Measurements from ENCODE around the gene SUDS3.

SUDS3 gene

DNA sequence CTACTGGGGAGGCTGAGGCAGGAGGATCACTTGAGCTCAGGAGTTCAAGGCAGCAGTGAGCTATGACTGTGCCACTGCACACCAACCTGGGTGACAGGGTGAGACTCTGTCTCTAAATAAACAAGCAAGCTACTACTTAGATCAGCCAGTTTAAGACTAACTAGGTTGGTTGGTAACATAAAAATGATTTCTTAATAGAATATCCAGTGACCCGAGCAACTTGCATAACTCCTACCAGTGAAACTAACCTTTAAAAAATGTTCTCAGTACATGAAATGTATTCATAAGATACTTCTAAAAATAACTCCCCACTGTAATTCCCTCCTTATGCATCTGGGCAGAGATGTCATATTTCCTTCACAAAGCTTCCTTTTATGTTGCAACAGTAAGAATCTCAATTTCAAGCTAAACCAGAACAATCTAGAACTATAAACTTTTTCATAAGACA lies 19.5 kb upstream of the SUDS3 start:
- no peak for DNase-seq (ENCODE audit: low read depth)

DNA sequence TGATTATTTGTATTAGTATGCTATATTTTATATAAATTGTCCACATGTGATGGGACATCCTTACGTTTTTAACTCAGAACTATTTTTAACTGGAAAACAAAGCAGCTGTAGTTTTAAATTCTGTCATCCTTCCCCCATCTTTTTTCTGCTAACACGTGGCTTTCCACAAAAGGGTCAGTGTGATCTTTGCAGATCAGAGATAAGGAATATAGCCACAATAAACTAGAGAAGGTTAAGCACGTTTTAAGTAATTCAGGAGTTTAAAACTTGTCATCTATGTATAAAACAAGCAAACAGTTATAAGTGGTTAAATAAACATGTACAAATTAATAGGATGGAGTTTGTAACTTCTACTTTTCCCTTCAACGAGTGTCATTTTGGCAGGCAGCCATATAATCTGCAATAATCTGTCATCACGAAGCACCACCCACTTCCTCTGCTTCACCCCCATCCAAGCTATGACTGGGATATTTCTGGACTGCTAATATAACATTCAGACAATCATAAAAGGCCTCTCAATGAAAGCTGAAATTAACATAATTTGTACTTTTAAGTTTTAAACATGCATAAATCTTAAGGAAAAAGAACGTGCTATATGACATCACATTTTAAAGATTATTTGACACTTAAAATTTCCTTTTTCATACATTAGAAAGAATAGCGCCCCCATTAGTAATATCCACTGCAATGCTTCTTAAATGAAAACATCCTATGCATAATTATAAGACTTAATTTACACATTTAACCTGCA lies 18.9 kb upstream of the SUDS3 start:
- peak; percentile 37 for DNase-seq (ENCODE audit: low read depth)

DNA sequence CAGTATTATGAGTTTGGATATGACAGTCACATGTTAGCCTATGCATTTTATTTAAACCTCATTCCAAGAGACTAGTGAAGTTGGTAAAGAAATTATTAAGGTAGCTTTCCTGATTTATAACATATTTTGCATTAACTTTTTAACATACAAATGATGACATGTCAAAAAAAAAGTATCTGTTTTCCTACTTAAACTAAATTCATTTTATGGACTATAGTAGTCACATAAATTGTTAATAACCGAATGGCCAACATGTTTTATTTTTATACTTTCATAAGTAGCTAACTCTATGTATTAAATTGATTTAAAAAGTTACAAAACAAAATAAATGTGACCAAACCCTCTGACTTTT lies 18.4 kb upstream of the SUDS3 start:
- DNase-seq (ENCODE audit: low read depth): no peak

DNA sequence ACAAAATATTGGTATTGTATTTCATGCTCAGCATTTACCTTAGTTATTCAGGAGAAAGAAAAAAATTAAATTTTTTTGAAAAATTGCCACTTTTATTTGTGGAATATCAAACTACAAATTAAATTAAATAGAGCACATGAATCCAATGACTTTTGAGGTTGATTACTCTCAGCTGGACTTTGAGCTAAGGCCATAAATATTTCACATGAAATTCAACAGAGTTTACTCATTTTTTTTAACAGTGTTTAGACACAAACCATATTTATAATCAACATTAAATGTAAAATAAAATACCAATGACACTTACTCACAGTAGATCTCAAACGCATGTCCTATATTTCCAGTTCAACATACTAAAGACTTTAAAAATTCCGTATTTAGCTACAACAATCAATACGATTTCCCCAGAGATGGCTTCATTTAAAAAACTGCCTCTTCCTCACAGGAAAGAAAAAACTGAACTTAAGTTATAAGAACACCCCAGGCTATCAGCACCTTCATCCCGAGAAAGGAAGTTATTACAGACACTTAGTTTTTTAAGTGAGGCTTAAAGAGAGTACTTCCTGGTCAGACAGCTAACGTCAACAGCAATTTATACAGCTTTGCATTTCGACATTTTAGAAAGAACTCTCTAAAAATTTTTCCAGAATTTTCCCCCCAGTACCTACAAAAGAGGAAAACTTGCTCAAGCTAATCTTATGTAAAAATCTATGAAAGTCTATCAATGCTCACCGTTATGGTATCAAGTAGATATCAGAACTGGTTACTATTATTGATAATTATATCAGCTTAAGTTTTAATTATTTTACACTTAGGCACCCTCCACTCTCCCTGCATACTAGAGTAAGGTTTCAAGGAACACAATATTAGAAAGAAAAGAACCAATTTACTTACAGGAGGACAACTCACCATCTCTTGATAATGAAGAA lies 17.5 kb upstream of the SUDS3 start:
- DNase-seq (ENCODE audit: low read depth): no peak

DNA sequence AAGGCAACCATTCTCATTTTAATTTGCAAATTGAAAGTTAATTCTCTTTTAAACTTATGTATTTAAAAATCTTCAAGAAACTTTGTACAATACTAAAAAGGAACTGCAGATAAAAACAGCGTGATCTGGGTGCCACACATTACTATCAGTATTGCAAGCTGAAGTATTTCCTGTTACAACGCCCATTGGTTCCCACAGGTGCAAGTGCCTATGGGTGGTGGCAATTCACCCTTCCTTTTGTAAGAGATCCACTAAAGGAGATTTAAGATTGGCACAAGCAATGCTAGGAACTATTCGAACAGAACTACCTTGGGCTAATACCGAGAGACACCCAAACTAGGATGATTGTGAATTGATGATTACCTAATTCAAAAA lies 16.8 kb upstream of the SUDS3 start:
- DNase-seq (ENCODE audit: low read depth): no peak

DNA sequence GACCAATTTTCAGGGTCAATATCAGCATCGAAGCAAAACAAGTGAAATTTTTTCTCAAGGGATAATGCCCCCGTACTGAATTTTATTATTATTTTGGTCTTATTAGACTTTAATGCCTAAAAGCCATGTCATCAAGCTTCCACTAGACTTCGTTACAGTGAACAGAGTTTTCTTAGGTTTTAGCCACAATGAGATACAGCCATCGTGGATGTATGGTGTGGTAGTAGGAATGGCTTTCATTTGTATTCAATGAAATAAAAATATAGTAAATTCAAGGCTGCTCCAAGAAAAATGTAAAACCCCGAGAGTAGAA lies 15.3 kb upstream of the SUDS3 start:
- no peak for DNase-seq (ENCODE audit: low read depth)

DNA sequence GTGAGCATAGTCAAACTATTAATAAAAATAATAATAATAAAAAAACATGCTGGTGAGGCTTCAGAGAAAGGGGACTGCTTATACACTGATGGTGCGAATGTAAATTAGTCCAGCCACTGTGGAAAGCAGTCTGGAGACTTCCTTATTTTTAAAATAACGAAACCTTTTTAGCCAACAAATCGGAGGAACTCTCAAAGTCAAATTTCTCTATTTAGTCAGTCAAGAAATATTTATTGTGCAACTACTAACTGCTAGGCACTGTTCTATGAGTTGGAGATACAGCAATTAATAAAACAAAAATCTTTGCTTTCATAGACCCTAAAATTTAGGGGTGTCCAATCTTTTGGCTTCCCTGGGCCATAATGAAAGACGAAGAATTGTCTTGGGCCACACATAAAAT lies 14.5 kb upstream of the SUDS3 start:
- DNase-seq (ENCODE audit: low read depth): no peak

DNA sequence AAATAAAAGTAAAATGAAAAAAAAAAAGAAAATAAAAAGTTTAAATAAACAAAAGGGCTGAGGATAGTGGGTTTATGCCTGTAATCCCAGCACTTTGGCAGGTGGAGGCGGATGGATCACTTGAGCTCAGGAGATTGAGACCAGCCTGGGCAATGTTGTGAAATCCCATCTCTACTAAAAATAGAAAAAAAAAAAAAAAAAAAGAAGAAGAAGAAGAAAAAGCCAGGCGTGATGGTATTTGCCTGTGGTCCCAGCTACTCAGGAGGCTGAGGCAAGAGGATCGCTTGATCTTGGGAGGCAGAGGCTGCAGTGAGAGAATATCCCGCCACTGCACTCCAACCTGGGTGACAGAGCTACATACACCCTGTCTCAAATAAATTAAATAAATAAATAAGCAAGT lies 7.5 kb upstream of the SUDS3 start:
- DNase-seq (ENCODE audit: low read depth): no peak

DNA sequence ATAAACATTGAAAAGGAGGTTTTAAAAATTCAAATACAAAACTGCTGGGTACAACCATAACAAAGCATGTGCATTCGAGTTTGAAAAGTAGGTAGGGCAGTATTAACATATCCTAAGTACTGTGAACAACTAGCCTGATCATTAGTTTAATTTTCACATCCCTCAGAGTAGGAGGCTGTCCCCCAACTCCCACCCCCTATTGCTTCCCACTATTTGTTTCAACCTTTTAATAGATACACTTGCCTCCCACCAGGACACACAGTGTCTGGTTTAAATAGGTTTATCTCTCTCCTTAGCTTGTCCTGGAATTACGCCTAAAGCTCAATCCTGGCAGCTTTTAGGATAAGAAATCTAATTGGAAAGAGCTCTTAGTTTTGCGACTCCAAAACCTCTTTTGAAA lies 5.8 kb upstream of the SUDS3 start:
- DNase-seq (ENCODE audit: low read depth): no peak

DNA sequence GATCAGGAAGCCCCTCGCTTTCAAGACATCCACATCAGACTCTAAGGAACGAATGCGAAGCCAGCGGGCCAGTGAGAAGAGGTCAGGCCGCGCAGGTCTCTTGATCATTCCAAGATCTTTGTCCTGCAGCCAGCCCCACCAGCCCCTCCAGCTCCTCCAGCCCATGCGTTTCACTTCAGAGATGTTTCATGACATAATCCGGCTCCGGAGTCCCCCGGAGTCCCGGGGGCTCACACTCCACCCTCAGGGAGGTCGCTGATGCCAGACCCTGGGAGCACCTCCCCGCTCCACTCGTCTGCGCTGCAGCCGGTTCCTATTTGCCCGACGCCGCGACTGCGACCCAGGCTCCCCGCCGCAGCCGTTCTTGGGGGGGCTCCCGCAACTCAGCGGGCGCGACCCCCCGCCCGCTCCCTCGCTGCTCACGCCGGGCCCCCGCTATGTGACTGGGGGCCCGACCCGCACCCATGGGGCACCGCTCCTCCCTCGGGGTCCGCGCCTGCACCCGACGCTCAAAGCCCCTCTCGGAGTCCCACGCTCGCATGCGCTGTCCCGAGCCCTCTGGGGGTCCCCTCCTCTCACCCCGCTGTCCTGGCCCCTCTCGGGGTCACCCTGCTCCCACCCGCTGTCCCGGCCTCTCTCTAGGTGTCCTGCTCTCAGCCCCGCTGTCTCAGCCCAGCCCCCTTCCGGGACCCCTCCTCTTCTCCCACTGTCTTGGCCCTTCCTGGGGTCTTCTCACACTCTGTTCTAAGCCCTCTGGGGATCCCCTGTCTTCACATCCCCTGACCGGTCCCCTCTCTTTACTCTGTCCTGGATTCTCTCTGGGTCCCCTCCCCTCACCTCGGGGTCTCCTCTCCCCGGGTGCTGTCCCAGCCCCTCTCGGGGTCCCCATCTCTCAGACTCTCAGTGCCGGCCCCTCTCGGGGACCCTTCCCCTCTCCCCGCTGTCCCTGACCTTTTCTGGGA lies 4.8 kb upstream of the SUDS3 start:
- no peak for DNase-seq (ENCODE audit: low read depth)

DNA sequence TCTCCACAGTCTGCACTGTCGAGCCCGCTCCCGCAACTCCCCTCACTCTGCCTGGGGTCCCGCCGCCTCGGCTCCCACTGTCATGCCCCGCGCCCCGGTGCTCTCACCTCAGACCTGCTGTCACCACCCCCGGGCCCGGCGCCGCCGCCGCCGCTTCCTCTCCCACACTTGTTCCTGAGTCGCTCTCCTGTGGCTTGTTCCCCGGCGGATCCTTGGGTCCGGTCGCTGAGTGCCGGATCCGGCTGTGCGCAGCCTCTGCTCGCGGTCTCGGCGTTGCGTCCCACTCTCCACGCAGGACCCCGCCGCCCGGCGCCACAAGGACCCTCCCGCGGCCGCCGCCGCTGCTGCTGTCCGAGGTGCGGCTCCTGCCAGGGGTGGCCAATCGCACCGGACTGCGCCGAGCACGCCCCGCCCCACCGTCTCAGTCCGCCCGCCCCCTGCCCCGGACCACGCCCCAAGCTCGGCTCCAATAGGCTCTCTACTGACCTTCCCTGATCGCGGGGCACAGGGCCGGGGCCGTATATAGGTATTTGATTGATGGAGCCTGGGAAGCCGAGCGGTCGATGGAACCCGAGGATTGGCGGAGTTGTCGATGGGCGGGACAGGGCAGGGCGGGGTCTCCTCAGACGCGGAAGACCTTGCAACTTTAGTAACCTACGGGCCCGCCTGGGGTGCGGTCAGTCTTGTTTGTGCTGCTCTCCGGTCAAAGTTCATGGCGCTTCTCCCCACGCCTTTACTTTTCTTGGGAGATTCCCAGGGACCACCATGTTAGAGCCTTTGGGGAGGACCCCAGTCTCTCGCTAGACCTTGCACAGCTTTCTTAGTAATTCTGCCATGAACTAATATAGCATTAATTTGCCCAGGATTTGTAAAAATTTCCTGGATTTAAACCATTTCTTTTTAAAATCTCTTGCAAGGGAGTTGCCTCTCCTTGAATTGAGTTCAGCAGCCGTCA lies 3.5 kb upstream of the SUDS3 start, which contains the start of gene TAOK3:
TSS of gene TAOK3 (minus strand) at position 367 of the 955 bp plus-strand sequence. CDS start 117,340 bp downstream, outside the sequence.
- DNase-seq (ENCODE audit: low read depth): peak; percentile 96

DNA sequence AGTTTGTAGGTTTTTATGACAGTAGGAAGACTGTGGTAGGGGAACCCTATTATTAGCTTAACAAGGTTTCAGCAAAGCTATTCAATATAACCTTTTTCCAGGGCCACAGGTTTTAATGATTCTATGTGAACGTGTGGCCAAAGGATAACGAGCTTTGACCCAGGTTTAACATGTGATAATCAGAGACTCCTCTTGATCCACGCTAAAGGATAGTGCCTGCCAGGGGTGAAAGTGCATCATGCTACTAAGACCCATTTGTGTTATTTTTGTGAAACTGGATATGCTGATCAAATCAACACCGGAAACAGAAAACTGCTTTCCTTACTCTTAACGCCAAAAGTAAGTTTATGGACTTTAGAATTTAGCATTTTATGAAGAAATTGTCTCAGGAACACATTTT lies 2.7 kb upstream of the SUDS3 start:
- DNase-seq (ENCODE audit: low read depth): no peak

DNA sequence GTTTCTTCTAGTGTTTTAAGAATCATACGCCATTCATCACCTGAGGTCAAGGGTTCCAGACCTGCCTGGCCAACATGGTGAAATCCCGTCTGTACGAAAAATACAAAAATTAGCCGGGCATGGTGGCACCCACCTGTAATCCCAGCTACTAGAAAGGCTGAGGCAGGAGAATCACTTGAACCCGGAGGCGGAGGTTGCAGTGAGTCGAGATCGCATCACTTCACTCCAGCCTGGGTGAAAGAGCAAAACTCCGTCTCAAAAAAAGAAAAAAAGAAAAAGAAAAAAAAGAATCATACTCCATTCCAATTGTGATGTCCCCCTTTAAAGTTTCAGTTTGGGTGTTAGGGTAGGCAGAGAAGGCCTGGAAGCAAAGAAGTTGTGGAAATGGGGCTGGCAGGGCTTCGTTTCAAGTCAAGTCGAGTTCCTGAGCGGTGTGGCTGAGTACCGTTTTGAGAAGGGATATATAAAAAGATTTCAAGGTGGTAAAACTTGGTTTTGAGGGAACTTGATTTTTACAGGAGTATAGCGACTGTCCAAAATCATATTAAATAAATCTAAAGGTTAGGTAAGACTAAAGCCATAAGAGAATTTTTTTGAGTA lies 2.1 kb upstream of the SUDS3 start:
- DNase-seq (ENCODE audit: low read depth): no peak

DNA sequence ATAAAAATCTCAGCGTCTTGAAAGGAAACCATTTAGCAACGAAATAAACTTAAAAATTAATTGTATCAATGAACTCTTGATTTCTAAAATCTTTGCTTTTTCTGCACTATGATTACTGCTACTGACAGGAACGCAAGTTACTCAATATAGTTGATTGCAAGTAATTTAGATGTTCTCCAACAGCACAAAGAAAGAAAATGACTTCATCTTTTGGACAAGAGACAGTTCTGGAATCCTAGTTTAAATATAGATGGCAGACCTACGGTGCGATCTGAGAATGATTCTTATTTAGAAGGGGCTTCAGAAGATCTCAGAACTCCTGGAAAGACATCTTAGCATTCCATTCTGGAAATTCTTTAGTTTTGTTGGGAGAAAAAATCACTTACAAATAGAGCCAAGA lies 1.4 kb upstream of the SUDS3 start:
- no peak for DNase-seq (ENCODE audit: low read depth)

DNA sequence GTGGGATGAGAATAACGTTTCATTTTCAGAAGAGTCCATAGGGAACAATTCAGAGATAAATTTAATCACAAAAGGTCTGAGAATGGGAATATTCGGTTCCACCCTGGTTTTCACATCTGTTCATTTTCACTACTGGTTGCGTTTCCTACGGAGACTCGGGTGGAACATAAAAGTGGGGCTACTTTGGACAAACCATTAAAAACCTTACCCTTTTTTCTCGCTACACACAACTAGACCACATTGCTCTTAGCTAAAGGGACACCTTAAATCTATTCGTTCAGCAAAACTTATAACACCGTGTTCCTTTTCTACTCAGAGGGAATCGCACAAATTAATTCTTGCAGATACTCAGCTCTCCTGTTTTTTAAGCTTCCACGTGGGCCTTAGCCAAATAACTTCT lies 1.0 kb upstream of the SUDS3 start:
- no peak for DNase-seq (ENCODE audit: low read depth)

DNA sequence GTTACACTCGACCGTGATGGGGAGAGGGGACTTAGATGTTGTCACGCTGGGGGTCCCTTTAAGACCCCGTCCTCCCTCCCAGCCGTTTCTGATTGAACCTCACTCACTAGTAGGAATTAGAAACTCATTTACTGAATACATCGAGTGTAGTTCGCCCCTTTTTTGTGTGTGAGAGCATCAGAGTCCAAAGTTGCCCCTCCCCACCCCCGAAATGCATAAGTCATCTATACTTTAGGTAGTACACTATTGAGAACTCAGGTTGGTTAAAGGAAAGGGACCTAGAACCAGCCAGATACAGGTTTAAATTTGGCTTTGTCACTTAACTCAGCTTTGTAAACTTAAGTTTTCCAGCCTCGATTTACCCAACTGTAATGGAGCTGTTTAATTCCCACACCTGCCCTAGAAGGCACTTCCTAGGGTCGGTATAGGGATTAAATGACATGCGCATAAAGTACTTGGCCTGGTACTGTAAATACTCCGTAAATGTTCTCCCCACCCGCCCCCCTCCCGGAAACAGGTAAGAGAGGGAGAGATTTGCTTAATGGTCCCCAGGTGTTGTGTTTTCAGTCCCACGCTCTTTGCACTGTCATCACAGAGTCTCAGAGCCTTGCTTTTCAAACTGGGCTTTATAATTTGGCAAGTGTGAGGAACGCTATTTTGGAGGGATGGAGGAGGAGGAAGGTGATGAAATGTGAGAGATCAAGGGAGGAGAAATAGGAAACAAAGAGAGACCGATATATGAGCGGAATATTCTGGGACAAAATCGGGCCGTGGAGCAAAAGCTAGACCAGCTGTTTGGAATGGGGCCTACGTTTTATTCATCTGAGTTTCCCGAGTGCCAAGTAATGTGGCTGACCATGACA lies 897 bp downstream of the SUDS3 start:
- DNase-seq (ENCODE audit: low read depth): no peak

DNA sequence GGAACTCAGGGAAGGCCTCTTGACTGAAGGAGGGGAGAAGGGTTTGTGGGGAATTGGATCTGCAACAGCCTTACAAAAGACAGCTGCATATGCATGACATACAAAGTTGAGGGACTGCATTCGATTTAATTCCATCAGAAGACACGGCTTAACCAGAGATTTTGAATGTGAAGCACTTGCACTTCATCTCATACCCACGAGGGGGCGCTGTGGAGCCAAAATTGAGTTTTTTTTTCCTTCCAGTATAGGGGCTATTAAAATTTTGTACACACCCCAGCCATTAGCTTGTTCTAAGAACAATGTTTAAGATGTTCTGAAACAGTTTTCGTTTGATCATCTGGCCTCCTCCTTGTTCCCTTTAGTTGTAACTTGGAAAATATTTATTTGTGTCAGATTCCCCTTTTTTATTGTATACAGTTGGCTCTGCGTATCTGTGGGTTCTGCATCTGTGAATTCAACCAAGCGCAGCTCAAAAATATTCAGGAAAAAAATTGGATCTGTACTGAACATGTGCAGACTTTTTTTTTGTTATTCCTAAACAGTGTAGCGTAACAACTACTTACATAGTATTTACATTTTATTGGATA lies 1.6 kb downstream of the SUDS3 start:
- DNase-seq (ENCODE audit: low read depth): peak; percentile 65

DNA sequence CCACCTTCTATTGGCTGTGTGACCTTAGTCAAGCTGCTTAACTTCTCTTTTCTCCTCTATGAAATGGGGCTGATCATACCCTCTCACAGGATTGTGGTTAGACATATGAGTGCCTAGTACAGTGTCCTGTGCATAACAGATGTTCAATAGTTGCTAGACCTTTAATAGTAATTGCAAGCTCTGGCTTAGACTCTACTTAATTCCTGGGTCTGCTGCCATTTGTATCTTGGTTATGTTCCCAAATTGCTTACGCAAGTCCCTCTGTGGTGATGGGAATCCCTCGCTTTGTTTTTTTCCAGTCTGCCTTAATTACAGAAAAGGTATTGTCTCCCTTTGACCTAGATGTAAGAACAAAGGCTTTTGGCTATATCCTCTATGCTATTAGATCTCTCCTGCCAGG lies 15.1 kb downstream of the SUDS3 start:
- no peak for DNase-seq (ENCODE audit: low read depth)

DNA sequence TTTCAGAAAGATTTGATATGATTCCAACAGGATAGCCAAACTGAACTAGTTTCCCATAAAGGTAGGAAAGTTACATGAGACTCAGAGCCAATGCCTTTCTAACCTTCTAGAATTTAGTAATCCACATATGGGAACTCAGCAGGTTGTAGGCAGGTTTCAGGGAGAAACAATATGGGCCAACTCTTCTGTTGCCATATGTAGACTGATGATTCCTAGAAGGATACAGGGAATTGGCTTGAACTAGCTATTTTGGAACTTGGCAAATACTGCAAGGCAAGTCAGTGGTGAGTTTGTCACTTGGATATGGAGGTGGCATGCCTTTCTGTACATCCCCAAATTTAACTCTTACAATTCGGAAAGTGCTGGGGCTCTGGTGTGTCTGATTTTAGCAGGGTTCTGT lies 15.5 kb downstream of the SUDS3 start:
- DNase-seq (ENCODE audit: low read depth): no peak
